GM21526 (cell line): ENCODE results near the gene CFI.

ENCODE experiments used
- ATAC-seq: cut with Tn5 transposase; IDR thresholded peaks from one replicate; pipeline ENCODE4 v1.9.1; 2021; ENCODE audit warnings: moderate library complexity; ENCODE audit not compliant: unreplicated experiment, low FRiP score

CFI gene

DNA sequence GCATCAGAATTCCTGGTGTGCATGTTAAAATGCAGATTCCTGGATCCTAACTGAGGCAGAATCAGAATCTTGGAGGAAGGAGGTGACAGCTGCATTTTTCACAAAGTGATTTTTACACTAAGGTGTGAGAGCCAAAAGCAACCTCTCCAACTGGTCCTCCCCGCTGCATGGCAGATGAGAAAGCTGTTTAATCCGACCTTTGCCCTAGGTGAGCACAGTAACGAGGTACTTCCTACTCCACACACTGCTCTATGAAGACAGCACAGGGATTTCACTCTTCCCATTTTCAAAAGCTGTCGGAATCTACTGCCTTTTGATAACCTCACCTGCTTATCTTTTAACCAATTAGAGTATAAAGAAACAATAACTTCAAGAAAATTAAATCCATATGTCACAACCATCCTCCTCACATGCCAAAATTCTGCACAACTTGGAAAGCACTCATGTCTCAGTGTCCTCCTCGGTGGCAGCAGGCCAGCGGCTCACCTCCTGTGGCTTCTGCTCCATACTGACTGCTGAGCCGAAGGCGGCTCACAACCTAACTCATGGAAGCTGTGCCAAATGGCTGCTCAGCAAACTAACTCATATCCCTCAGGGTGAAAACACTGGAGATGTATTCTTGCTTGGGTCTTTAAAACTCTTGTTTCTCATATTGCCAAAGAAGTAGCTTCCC lies 102.1 kb downstream of the CFI start:
- ATAC-seq: no peak

DNA sequence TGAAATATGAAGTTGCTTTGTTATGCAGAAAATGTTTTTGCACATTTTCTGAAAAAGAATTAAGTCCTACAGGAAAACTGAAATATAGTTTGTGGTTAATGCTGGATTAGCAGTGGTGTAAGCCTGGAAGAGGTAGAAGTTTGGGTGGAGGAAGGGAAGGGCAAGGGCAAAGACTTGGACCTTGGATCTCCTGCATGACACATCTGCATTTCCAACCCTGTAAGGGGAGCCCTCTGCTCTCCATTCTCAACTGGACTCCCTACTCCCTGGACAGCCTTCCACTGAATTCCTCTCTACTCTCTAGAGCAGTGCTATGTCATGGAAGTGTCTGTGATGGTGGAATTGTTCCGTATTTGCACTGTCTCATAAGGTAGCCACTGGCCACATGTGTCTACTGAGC lies 103.1 kb downstream of the CFI start:
- no peak for ATAC-seq

DNA sequence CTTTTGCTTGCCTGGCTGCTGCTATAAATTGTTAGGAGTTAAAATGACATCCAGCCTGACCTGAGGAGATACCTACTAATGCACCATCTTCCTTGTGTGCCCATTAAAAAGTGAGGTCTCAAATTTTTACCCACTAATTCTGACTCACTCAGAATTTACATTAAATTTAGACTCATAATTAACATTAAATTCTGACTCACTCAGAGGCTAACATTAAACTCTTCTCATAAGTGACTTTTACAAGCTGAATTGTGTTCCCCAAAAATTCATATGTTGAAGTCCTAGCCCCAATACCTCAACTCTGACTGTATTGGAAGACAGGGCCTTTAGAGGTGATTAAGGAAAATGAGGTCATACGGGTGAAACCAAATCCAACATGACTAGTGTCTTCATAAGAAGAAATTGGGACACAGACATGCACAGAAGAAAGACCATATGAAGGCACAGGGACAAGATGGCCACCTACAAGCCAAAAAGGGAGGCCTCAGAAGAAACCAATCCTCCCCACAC lies 110.3 kb downstream of the CFI start:
- ATAC-seq: no peak
